ENCODE measurements around the gene RNF114.

DNA sequence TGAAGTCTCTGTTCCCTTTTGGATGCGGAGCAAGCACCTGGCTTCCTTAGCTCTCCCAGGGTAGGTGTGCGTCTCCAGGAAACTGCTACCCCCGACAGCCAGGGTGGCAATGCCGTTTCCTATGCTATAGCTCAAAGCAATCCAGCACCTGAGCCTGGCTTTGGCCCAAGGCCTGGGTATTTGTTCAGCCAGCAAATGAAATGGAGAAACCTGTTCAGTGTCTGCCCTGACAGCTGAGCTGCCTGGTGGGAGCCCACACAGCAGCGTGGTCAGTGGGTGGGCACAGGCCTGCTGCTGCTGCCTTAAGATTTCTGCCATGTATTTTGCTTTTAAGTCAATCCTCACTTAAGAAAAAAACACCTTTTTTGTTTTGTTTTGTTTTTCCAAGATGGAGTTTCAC, 34.6 kb upstream of the RNF114 start:
- TF ChIP-seq, protein P1, sequence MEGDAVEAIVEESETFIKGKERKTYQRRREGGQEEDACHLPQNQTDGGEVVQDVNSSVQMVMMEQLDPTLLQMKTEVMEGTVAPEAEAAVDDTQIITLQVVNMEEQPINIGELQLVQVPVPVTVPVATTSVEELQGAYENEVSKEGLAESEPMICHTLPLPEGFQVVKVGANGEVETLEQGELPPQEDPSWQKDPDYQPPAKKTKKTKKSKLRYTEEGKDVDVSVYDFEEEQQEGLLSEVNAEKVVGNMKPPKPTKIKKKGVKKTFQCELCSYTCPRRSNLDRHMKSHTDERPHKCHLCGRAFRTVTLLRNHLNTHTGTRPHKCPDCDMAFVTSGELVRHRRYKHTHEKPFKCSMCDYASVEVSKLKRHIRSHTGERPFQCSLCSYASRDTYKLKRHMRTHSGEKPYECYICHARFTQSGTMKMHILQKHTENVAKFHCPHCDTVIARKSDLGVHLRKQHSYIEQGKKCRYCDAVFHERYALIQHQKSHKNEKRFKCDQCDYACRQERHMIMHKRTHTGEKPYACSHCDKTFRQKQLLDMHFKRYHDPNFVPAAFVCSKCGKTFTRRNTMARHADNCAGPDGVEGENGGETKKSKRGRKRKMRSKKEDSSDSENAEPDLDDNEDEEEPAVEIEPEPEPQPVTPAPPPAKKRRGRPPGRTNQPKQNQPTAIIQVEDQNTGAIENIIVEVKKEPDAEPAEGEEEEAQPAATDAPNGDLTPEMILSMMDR (IDR thresholded peaks at IDR 0.05) = no peak
- TF ChIP-seq POLR2A (IDR thresholded peaks at IDR 0.05) = no peak
